H1 (cell line): Measurements from ENCODE around the gene CBFA2T2. TPM values are rescaled to one million over a fixed set of nuclear protein-coding genes. Genes with fewer than 3 reads are reported as not detected.

ENCODE experiments used
- CTCF ChIA-PET: fragments of 300-600 bp; sonication (Branson Sonifier 250); formaldehyde crosslinking; loops from one replicate; lab custom pipeline; 2021; ENCODE audit not compliant: partially characterized antibody; lab: Charles Lee
- POLR2A ChIA-PET: fragments of 300-600 bp; sonication (Branson Sonifier 250); formaldehyde crosslinking; loops from one replicate; lab custom pipeline; 2021; ENCODE audit warnings: inconsistent platforms; ENCODE audit not compliant: partially characterized antibody; lab: Charles Lee
- DNase-seq, 2 experiments: peaks; one replicate each; pipeline versions ENCODE4 v3.0.0 to v3.0.0-alpha.2; 2010 to 2022; ENCODE audit warnings: low spot score in 2 of 2, low read depth in 1 of 2, mixed read lengths in 1 of 2
- FAIRE-seq: peaks from 2 replicates; lab custom pipeline; 2011; peaks lifted over from hg19 to GRCh38; lab: Jason Lieb, UNC
- H2AFZ ChIP-seq: 2 replicates; pipeline ENCODE4 v1.8.1; 2012; ENCODE audit warnings: low read length, inconsistent platforms
- H2AK5ac ChIP-seq: 2 replicates; pipeline ENCODE4 v1.6.1; 2013; ENCODE audit warnings: low read depth, low read length
- H2BK120ac ChIP-seq: replicated peaks from 2 replicates; pipeline ENCODE3; 2013; ENCODE audit warnings: low read depth, low read length, inconsistent platforms
- H2BK12ac ChIP-seq: 2 replicates; pipeline ENCODE4 v1.6.1; 2013; ENCODE audit warnings: low read depth, low read length
- H2BK15ac ChIP-seq: 2 replicates; pipeline ENCODE4 v1.6.1; 2013; ENCODE audit warnings: low read length
- H2BK20ac ChIP-seq: 2 replicates; pipeline ENCODE4 v1.6.1; 2013; ENCODE audit warnings: low read length
- H2BK5ac ChIP-seq: 2 replicates; pipeline ENCODE4 v1.6.1; 2013; ENCODE audit warnings: low read depth, low read length
- H3K14ac ChIP-seq: 2 replicates; pipeline ENCODE4 v1.6.1; 2013; ENCODE audit warnings: inconsistent platforms; ENCODE audit not compliant: insufficient read length
- H3K18ac ChIP-seq: 2 replicates; pipeline ENCODE4 v1.6.1; 2013; ENCODE audit warnings: low read length; ENCODE audit errors: extremely low read depth
- H3K23ac ChIP-seq: 2 replicates; pipeline ENCODE4 v1.6.1; 2013; ENCODE audit warnings: inconsistent platforms; ENCODE audit not compliant: insufficient read length
- H3K23me2 ChIP-seq: 2 replicates; pipeline ENCODE4 v1.6.1; 2013; ENCODE audit warnings: low read depth, low read length
- H3K27ac ChIP-seq: 2 replicates; pipeline ENCODE4 v1.6.1; 2011; ENCODE audit warnings: low read depth, low read length, inconsistent platforms
- H3K27me3 ChIP-seq, 4 experiments: replicated peaks in 1 of 4; 1 replicate in 1 of 4; 2 replicates in 3 of 4; pipeline versions ENCODE4 v1.6.1 to v1.8.1; 2011 to 2013; ENCODE audit warnings: low read length in 3 of 4, mild to moderate bottlenecking in 3 of 4, inconsistent platforms in 2 of 4, mixed read lengths in 2 of 4, moderate library complexity in 1 of 4; ENCODE audit not compliant: control insufficient read depth in 3 of 4, insufficient read depth in 3 of 4; ENCODE audit errors: extremely low read depth in 1 of 4
- H3K36me3 ChIP-seq, 4 experiments: 2 replicates each; pipeline versions ENCODE4 v1.6.1 to v1.8.1; 2011 to 2013; ENCODE audit warnings: mild to moderate bottlenecking in 4 of 4, low read length in 3 of 4, moderate library complexity in 2 of 4, control low read depth in 1 of 4, inconsistent platforms in 1 of 4; ENCODE audit not compliant: insufficient read depth in 4 of 4, control insufficient read depth in 2 of 4
- H3K4ac ChIP-seq: replicated peaks from 2 replicates; pipeline ENCODE3; 2013; ENCODE audit warnings: low read length, low read depth, mixed read lengths, inconsistent platforms; ENCODE audit not compliant: insufficient read length
- H3K4me1 ChIP-seq, 4 experiments: replicated peaks in 1 of 4; 1 replicate in 1 of 4; 2 replicates in 3 of 4; pipeline versions ENCODE4 v1.6.1 to v1.8.1; 2011 to 2013; ENCODE audit warnings: low read length in 3 of 4, inconsistent platforms in 2 of 4, mixed read lengths in 1 of 4; ENCODE audit not compliant: insufficient read depth in 4 of 4, control insufficient read depth in 3 of 4
- H3K4me2 ChIP-seq, 2 experiments: 2 replicates each; pipeline versions ENCODE4 v1.6.1 to v1.8.1; 2011 to 2013; ENCODE audit warnings: low read depth in 2 of 2, low read length in 2 of 2, control low read depth in 1 of 2, inconsistent platforms in 1 of 2, mild to moderate bottlenecking in 1 of 2; ENCODE audit not compliant: insufficient read depth in 1 of 2
- H3K4me3 ChIP-seq, 4 experiments: fragments of 200-600, 300-600 bp in 1 of 4; sonication (generic), shearing (Covaris generic), sonication (Bioruptor Twin) in 1 of 4; 2 replicates each; pipeline versions ENCODE4 v1.5.1 to v1.8.1; 2011 to 2016; ENCODE audit warnings: low read length in 4 of 4, low read depth in 3 of 4, control low read depth in 2 of 4, inconsistent platforms in 2 of 4, mild to moderate bottlenecking in 2 of 4, mixed read lengths in 1 of 4, moderate library complexity in 1 of 4; ENCODE audit not compliant: insufficient read depth in 2 of 4; ENCODE audit errors: extremely low read depth in 1 of 4
- H3K56ac ChIP-seq: replicated peaks from 2 replicates; pipeline ENCODE3; 2013; ENCODE audit warnings: low read depth, mild to moderate bottlenecking, mixed read lengths, low read length, inconsistent platforms; ENCODE audit not compliant: insufficient read length
- H3K79me1 ChIP-seq: 2 replicates; pipeline ENCODE4 v1.6.1; 2013; ENCODE audit warnings: low read depth, low read length, control low read depth
- H3K79me2 ChIP-seq, 2 experiments: 2 replicates each; pipeline versions ENCODE4 v1.6.1 to v1.8.1; 2012 to 2013; ENCODE audit warnings: low read length in 2 of 2, mild to moderate bottlenecking in 2 of 2, inconsistent platforms in 1 of 2; ENCODE audit not compliant: insufficient read depth in 2 of 2, control insufficient read depth in 1 of 2
- H3K9ac ChIP-seq, 4 experiments: replicated peaks in 1 of 4; 1 replicate in 1 of 4; 2 replicates in 3 of 4; pipeline versions ENCODE4 v1.6.1 to v1.8.1; 2011 to 2013; ENCODE audit warnings: low read depth in 3 of 4, low read length in 3 of 4, control low read depth in 2 of 4, mild to moderate bottlenecking in 2 of 4, moderate library complexity in 2 of 4, inconsistent platforms in 1 of 4; ENCODE audit errors: extremely low read depth in 1 of 4
- H3K9me3 ChIP-seq, 2 experiments: 2 replicates each; pipeline versions ENCODE4 v1.6.1 to v1.8.1; 2012 to 2013; ENCODE audit warnings: mild to moderate bottlenecking in 2 of 2, moderate library complexity in 2 of 2, control low read depth in 1 of 2, inconsistent platforms in 1 of 2, low read depth in 1 of 2, low read length in 1 of 2, mixed read lengths in 1 of 2; ENCODE audit not compliant: insufficient read depth in 2 of 2
- H4K20me1 ChIP-seq, 2 experiments: replicated peaks in 1 of 2; 2 replicates each; pipeline versions ENCODE3 to v1.8.1; 2011 to 2013; ENCODE audit warnings: inconsistent platforms in 2 of 2, low read length in 2 of 2, mild to moderate bottlenecking in 1 of 2; ENCODE audit not compliant: insufficient read depth in 2 of 2, control insufficient read depth in 1 of 2
- H4K5ac ChIP-seq: 2 replicates; pipeline ENCODE4 v1.6.1; 2013; ENCODE audit warnings: low read length, low read depth, mixed read lengths, inconsistent platforms; ENCODE audit not compliant: insufficient read length
- H4K8ac ChIP-seq: 2 replicates; pipeline ENCODE4 v1.8.0; 2013; ENCODE audit warnings: mild to moderate bottlenecking, moderate library complexity, low read length, inconsistent platforms; ENCODE audit not compliant: insufficient read depth; ENCODE audit errors: extremely low read depth
- H4K91ac ChIP-seq: replicated peaks from 2 replicates; pipeline ENCODE3; 2013; ENCODE audit warnings: low read length, mixed read lengths, inconsistent platforms; ENCODE audit not compliant: insufficient read length
- BACH1 ChIP-seq: IDR thresholded peaks from 2 replicates; pipeline ENCODE4 v1.6.1; 2012; ENCODE audit warnings: low read length, improper control_type of control experiment
- JUN ChIP-seq: IDR thresholded peaks from 2 replicates; pipeline ENCODE4 v1.6.1; 2011; ENCODE audit warnings: low read depth, mild to moderate bottlenecking, improper control_type of control experiment, low read length
- KDM4A ChIP-seq: IDR thresholded peaks from one replicate; pipeline ENCODE4 v1.7.1; 2012; ENCODE audit warnings: low read depth, mild to moderate bottlenecking, moderate library complexity, low read length, inconsistent platforms; ENCODE audit not compliant: severe bottlenecking
- NRF1 ChIP-seq: IDR thresholded peaks from 2 replicates; pipeline ENCODE4 v1.6.1; 2011; ENCODE audit warnings: mild to moderate bottlenecking, low read depth, low read length, improper control_type of control experiment
- RBBP5 ChIP-seq: IDR thresholded peaks from 2 replicates; pipeline ENCODE4 v1.7.1; 2012; ENCODE audit warnings: low read depth, mild to moderate bottlenecking, inconsistent platforms, low read length, moderate library complexity, borderline replicate concordance
- RXRA ChIP-seq: IDR thresholded peaks from 2 replicates; pipeline ENCODE4 v1.6.1; 2011; ENCODE audit warnings: low read depth, mild to moderate bottlenecking, low read length, moderate library complexity; ENCODE audit not compliant: insufficient read depth
- SP2 ChIP-seq: IDR thresholded peaks from 2 replicates; pipeline ENCODE4 v1.6.1; 2012; ENCODE audit warnings: mild to moderate bottlenecking, low read length, inconsistent platforms
- SRF ChIP-seq: IDR thresholded peaks from 2 replicates; pipeline ENCODE4 v1.6.1; 2011; ENCODE audit warnings: mild to moderate bottlenecking, low read depth, low read length, moderate library complexity
- SUZ12 ChIP-seq: fragments of 200-600 bp; sonication (generic); IDR thresholded peaks from 2 replicates; pipeline ENCODE4 v1.6.1; 2012; ENCODE audit warnings: mild to moderate bottlenecking, inconsistent platforms, low read length, moderate library complexity, mixed read lengths
- YY1 ChIP-seq: IDR thresholded peaks from 2 replicates; pipeline ENCODE4 v1.6.1; 2011; ENCODE audit warnings: low read depth, mild to moderate bottlenecking, low read length
- WGBS, 2 experiments: shearing (Covaris generic) in 1 of 2; methylation state at CpG; one replicate each; pipeline versions ENCODE4 v1.1.6 to v1.1.7; 2013 to 2015; ENCODE audit warnings: low lambda C conversion rate in 2 of 2, mixed read lengths in 2 of 2, inconsistent platforms in 1 of 2, low coverage in 1 of 2, missing lambda C conversion rate in 1 of 2; ENCODE audit not compliant: insufficient replicate concordance in 2 of 2, insufficient coverage in 1 of 2, insufficient read length in 1 of 2; ENCODE audit errors: extremely low coverage in 1 of 2, missing lambda C conversion rate in 1 of 2; 5-methylcytosine and 5-hydroxymethylcytosine counted together
- polyA plus RNA-seq, 7 experiments: library from polyadenylated mRNA; depleted of rRNA in 3 of 7; stranded (reverse) in 5 of 7; unstranded in 2 of 7; fragments of >200 nt in 5 of 7; fragments of 200-250 nt in 2 of 7; gene quantifications; 1 replicate in 5 of 7; 2 replicates in 1 of 7; 4 replicates in 1 of 7; pipeline versions ENCODE4 v1.2.1 to v1.2.3, GENCODE V29; 2011 to 2013; ENCODE audit warnings: missing spikeins in 2 of 7, mixed read lengths in 2 of 7
- total RNA-seq: library from RNA; stranded (reverse); fragmentation: NEBNext Ultra II Directional; extraction: Animal tissue kit (Norgen Biotek cat#: 25700); gene quantifications from 2 replicates; pipeline ENCODE4 v1.2.1, GENCODE V29; 2021

Gene CBFA2T2
- total and polyA plus RNA-seq, 2 of the 8 experiments (the other 6 are each of a cell fraction or from before 2014, with no cell fraction given), result 11.6 to 12.9 TPM

- Histone ChIP-seq H3K9me3 (no peaks in the 10 kb centered on the region), H4K91ac (no peak overlapping the region), H4K8ac (no peak overlapping the region), H2BK15ac (no peak overlapping the region), H3K79me1 (0 out of 2 replicates have a peak, but pooled peaks cover 4% of the 10 kb centered on the region), H3K23ac (no peak overlapping the region), H2BK20ac (no peak overlapping the region), H3K4me1 (no peaks in the 10 kb centered on the region), H3K23me2 (no peaks in the 10 kb centered on the region), H2BK12ac (no peak overlapping the region), H3K27ac (no peak overlapping the region), H2BK5ac (no peak overlapping the region), H2BK120ac (no peak overlapping the region), H4K20me1 (no peaks in the 10 kb centered on the region), H3K14ac (no peak overlapping the region), H2AFZ (no peak overlapping the region), H3K36me3 (no peaks in the 10 kb centered on the region), H3K27me3 (no peaks in the 10 kb centered on the region), H2AK5ac (no peak overlapping the region), H3K18ac (no peak overlapping the region), H3K4me3 (no peak overlapping the region), H3K4me2 (no peak overlapping the region), H3K56ac (no peak overlapping the region), H3K9ac (no peak overlapping the region), H4K5ac (no peak overlapping the region), H3K79me2 (peaks cover 0 to 3% of the 10 kb centered on the region in 2 experiments; a peak in 2 of 4 replicates), H3K4ac (no peak overlapping the region)
- CTCF ChIA-PET, result interaction anchor here (0.6 to 2.0 kb wide), 7 partner anchors 10 to 160 kb away, joined by 3 to 6 read pairs (median 4); partner anchors contain the start of genes ACTL10 and CDK5RAP1
- FAIRE-seq (no peak), DNase-seq (no peak)
- TF ChIP-seq NRF1 (no peak), SUZ12 (no peak), RBBP5 (no peak), SRF (no peak), YY1 (no peak), RXRA (no peak), KDM4A (no peak), JUN (no peak), SP2 (no peak), BACH1 (no peak)
- WGBS, 2 experiments, result 77% methylated on average over 2 of the region's 2 CpGs; no CpG with 5 or more reads in 1 of the 2 experiments
- POLR2A ChIA-PET, result interaction anchor here (0.9 to 2.0 kb wide), 3 partner anchors 10 to 61 kb away, joined by 3 to 5 read pairs (median 3); partner anchors contain the start of gene CBFA2T2
These were observed 16.7 kb downstream of the CBFA2T2 start for GRCh38 chr20:33506576-33506975.
